Ovary (tissue), 9 donors: Measurements from ENCODE around the gene SOCS7. TPM values are rescaled to one million over a fixed set of nuclear protein-coding genes. Genes with fewer than 3 reads are reported as not detected.

Experiments
- DNase-seq, 5 donors: peaks; one replicate each; pipeline ENCODE4 v3.0.0-alpha.2; 2019 to 2020
- H3K27ac ChIP-seq, 2 donors: fragments of 200-600 bp; one replicate each; pipeline versions ENCODE4 v1.5.1 to v1.8.0; 2019 to 2022
- H3K27me3 ChIP-seq: fragments of 200-600 bp; one replicate; pipeline ENCODE4 v1.8.0; 2022
- H3K36me3 ChIP-seq: fragments of 200-600 bp; sonication (generic); one replicate; pipeline ENCODE4 v1.5.1; 2019
- H3K4me1 ChIP-seq: one replicate; pipeline ENCODE4 v1.8.1; 2013; ENCODE audit warnings: mild to moderate bottlenecking, moderate library complexity; ENCODE audit not compliant: insufficient read depth
- H3K4me3 ChIP-seq: fragments of 200-600 bp; sonication (generic); one replicate; pipeline ENCODE4 v1.5.1; 2017
- H3K9me3 ChIP-seq, 2 donors: fragments of 200-600 bp in 1 of 2; sonication (generic) in 1 of 2; one replicate each; pipeline versions ENCODE4 v1.5.1 to v1.8.1; 2013 to 2019; ENCODE audit warnings: mild to moderate bottlenecking in 1 of 2, moderate library complexity in 1 of 2
- EP300 ChIP-seq: sonication (generic); formaldehyde crosslinking; IDR thresholded peaks from one replicate; pipeline ENCODE4 v1.6.1; 2017; ENCODE audit warnings: antibody characterized with exemption
- POLR2A ChIP-seq: fragments of 450-650 bp; IDR thresholded peaks from one replicate; pipeline ENCODE4 v1.6.1; 2017; ENCODE audit warnings: antibody characterized with exemption, mild to moderate bottlenecking, moderate library complexity
- WGBS, 3 donors: extraction: QIAGEN DNeasy Blood & Tissue Kit in 1 of 3; methylation state at CpG; one replicate each; pipeline versions ENCODE4 v1.1.5 to v1.1.7; 2013 to 2017; 5-methylcytosine and 5-hydroxymethylcytosine counted together
- intact Hi-C, 4 donors: fragments of 100-400 bp; cut with DNase I; formaldehyde crosslinking; loops; one replicate each; pipeline versions ENCODE4 v1.11.0 to v1.15.1; 2022 to 2023
- polyA plus RNA-seq, 2 donors: library from polyadenylated mRNA; stranded (reverse); fragments of 200-250 nt in 1 of 2; fragments of 350-450 nt in 1 of 2; fragmentation: Illumina TruSeq in 1 of 2; extraction: RNeasy Lipid Tissue Mini Kit (QIAGEN cat#74804) in 1 of 2; gene quantifications; one replicate each; pipeline ENCODE4 v1.2.3, GENCODE V29; 2013 to 2014
- total RNA-seq, 7 donors: library from RNA; depleted of rRNA in 2 of 7; stranded (reverse); fragments of >200 nt in 2 of 7; fragmentation: NEBNext Ultra II Directional in 3 of 7; extraction: Animal tissue kit (Norgen Biotek cat#: 25700) in 3 of 7; gene quantifications; one replicate each; pipeline versions ENCODE4 v1.1.0 to v1.2.4, GENCODE V29; 2016 to 2023
- TF ChIP-seq, protein P1 (sequence below), 3 donors: fragments of 450-650 bp in 2 of 3; fragments of 200-600 bp in 1 of 3; IDR thresholded peaks; one replicate each; pipeline versions ENCODE4 v1.5.1 to v1.8.0; 2016 to 2022; ENCODE audit warnings: antibody characterized with exemption in 3 of 3, mild to moderate bottlenecking in 1 of 3
- donor health status: DM: no; HTN: no; CAD: no; lungs with moderate emphysema.
- donor health status: DM: no; HTN: no; CAD: no.
- donor health status: Bipolar disorder and iron deficiency.
- donor health status: DM: yes; HTN: yes; CAD: no.
- donor health status: DM: no; HTN: no; CAD: no.
- donor health status: DM: yes; HTN: yes; CAD: no.

SOCS7 gene
- total and polyA plus RNA-seq, 9 donors = 8.9 to 23.8 (median 19.6) TPM

DNA sequence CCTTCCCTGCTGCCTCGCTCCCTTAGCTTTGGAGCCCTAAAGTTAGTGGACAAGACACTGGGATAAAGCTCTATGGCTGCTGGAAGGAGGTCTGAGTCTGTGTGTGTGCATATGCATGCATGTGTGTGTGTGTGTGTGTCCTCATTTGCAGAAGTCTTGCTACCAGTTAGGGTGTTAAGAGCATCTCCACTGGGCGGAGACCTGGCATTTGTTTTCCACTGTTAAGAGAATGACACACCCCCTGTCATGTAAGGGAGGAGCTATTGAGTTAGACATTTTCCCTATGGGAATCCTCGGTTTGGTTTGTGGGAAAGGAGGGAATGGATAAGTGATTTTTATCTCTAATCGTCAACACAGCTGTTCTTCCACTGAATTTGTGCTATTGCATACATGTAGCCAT, 51.8 kb downstream of the SOCS7 start:
- no peaks in the 10 kb centered on the region for H3K36me3 ChIP-seq
- intact Hi-C loops = no loop called here
- WGBS, 3 donors = 56 to 64% (median 60%) methylated on average over 4 of the region's 4 CpGs

DNA sequence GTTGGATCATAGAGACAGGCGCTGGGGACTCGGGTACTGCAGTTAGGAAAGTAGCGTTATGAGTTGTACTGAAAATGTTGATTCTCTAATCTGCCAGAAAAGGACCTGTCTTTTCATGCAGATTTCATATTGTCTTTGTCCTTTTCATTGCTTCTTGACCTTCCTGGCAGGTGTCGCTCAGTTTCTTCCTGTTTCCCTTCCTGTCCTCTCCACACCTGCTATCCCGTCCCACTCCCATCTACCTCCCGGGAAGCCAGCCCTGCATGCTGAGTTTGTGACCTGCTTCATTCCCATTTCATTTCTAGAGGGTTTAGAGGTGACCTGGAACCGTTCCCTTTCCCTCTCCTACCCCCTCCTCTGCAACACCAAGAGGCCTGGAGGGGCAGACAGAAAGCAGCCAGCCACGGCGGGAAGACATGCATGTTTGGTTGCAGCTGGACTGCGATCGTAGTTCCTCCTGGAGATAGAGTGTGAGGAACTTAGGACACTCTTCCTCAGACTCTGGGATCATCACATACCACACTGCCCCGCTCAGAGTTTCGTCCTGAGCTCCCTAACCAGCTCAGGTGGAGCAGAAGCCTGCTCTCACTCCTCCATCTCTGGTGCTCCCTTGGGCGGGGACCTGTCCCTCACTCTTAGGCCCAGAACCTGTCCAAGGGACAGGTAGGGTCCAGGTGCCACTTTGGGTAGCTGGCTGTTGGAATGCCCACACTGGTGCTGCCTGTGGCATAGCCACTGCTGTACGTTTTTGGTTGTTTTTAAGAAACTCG, 52.7 kb downstream of the SOCS7 start:
- intact Hi-C loops = no loop called here
- no peaks in the 10 kb centered on the region for H3K36me3 ChIP-seq
- no peaks in the 10 kb centered on the region for H3K27me3 ChIP-seq
- 70 to 73% (median 72%) methylated on average over 16 of the region's 16 CpGs for WGBS, 3 donors
- no peak overlapping the region for H3K27ac ChIP-seq
- H3K9me3 ChIP-seq = no peaks in the 10 kb centered on the region
- no peaks in the 10 kb centered on the region for H3K4me1 ChIP-seq
- DNase-seq = no peak
- TF ChIP-seq EP300 (no peak), POLR2A (no peak)
- TF ChIP-seq, protein P1, sequence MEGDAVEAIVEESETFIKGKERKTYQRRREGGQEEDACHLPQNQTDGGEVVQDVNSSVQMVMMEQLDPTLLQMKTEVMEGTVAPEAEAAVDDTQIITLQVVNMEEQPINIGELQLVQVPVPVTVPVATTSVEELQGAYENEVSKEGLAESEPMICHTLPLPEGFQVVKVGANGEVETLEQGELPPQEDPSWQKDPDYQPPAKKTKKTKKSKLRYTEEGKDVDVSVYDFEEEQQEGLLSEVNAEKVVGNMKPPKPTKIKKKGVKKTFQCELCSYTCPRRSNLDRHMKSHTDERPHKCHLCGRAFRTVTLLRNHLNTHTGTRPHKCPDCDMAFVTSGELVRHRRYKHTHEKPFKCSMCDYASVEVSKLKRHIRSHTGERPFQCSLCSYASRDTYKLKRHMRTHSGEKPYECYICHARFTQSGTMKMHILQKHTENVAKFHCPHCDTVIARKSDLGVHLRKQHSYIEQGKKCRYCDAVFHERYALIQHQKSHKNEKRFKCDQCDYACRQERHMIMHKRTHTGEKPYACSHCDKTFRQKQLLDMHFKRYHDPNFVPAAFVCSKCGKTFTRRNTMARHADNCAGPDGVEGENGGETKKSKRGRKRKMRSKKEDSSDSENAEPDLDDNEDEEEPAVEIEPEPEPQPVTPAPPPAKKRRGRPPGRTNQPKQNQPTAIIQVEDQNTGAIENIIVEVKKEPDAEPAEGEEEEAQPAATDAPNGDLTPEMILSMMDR (IDR thresholded peaks at IDR 0.05) = no peak
- H3K4me3 ChIP-seq = no peak overlapping the region

More for the DNA sequence above, 51.8 kb downstream of the SOCS7 start:
- Histone ChIP-seq H3K4me3 (no peak overlapping the region), H3K9me3 (no peaks in the 10 kb centered on the region), H3K27ac (no peak overlapping the region), H3K27me3 (no peaks in the 10 kb centered on the region), H3K4me1 (no peaks in the 10 kb centered on the region)
- no peak for DNase-seq
- TF ChIP-seq EP300 (no peak), POLR2A (no peak)
- TF ChIP-seq, protein P1 (IDR thresholded peaks at IDR 0.05) = no peak

DNA sequence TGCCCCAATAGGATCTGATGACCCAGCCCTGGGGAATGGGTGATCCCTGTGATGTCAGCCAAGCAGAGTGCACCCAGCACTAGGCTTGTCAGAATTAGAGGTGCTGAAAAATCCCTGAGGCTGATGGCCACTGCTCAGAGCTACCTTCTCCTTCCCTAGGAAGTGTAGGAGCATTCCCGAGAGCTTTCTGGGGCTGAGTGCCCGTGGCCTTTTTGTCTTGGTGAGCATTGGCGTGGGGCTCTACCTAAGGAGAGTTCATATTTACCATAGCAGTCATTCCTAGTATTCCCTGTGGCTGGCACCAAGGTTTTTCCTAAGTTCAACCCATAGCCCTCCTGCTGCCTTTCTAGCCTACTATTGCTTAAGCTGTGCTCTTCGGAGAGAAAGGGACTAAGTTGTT, 54.0 kb downstream of the SOCS7 start:
- Histone ChIP-seq H3K4me1 (no peaks in the 10 kb centered on the region), H3K27ac (no peak overlapping the region), H3K9me3 (no peaks in the 10 kb centered on the region), H3K4me3 (no peak overlapping the region), H3K27me3 (no peaks in the 10 kb centered on the region), H3K36me3 (no peaks in the 10 kb centered on the region)
- intact Hi-C loops = no loop called here
- WGBS, 3 donors = 83 to 91% (median 84%) methylated on average over 4 of the region's 4 CpGs
- no peak for DNase-seq
- TF ChIP-seq, protein P1 (IDR thresholded peaks at IDR 0.05) = no peak
- TF ChIP-seq POLR2A = no peak
- TF ChIP-seq EP300 = no peak

DNA sequence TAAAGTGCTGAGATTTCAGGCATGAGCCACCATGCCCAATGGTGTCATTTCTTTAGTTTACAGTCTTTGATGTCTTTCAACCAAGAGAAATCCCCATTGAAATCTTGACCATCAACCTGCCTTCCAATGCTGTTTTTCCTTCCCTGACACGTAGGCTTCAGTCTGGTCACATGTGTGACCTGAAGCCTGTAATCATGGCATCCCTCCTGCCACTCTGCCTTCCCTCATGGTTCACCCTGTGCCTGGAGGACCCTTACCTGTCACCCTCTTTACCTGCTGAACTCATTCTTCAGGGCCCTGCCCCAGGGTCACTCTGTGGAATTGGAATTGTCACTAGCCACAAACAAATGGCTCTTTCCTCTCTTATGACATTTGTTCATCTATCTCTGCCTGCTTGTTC, 58.6 kb downstream of the SOCS7 start:
- Histone ChIP-seq H3K4me3 (no peak overlapping the region), H3K36me3 (no peaks in the 10 kb centered on the region), H3K9me3 (no peaks in the 10 kb centered on the region), H3K27ac (no peak overlapping the region), H3K27me3 (no peaks in the 10 kb centered on the region), H3K4me1 (no peaks in the 10 kb centered on the region)
- no peak for DNase-seq
- no peak for TF ChIP-seq POLR2A
- no peak for TF ChIP-seq EP300
- TF ChIP-seq, protein P1 (IDR thresholded peaks at IDR 0.05) = no peak
- WGBS, 3 donors = 62 to 77% (median 70%) methylated on average over 1 of the region's 1 CpG
- intact Hi-C loops = loop anchor here in 1 of 4 donors (10.0 kb wide), 1 partner anchor 55 kb away; the partner anchor contains the start of gene SOCS7
